HCT116 (cell line): ENCODE results near the gene TSPAN5. TPM values are rescaled to one million over a fixed set of nuclear protein-coding genes. Genes with fewer than 3 reads are reported as not detected.

ENCODE experiments used
- ATAC-seq: fragments of 200-7000 bp; cut with Tn5 transposase; 2 replicates; pipeline ENCODE4 v1.9.1; 2020; ENCODE audit warnings: mild to moderate bottlenecking, moderate library complexity
- BruUV-seq: library from RNA; stranded (reverse); fragments of 400-500 nt; replicated peaks from 2 replicates; lab custom pipeline; 2021; lab: Mats Ljungman, UMichigan
- CTCF ChIA-PET: fragments of 300-600 bp; sonication (Branson Sonifier 250); formaldehyde crosslinking; loops from one replicate; lab custom pipeline; 2021; ENCODE audit warnings: antibody characterized with exemption; lab: Charles Lee
- POLR2A ChIA-PET: fragments of 300-600, 350-600 bp; sonication (Branson Sonifier 250); formaldehyde crosslinking; loops from one replicate; lab custom pipeline; 2021; ENCODE audit warnings: antibody characterized with exemption; lab: Charles Lee
- RAD21 ChIA-PET, 2 experiments: fragments of 300-600 bp; sonication (Branson Sonifier 250); formaldehyde crosslinking; loops; one replicate each; lab custom pipeline; 2023; ENCODE audit warnings: low total read pairs in 2 of 2; ENCODE audit not compliant: uncharacterized antibody in 2 of 2, unreplicated experiment in 2 of 2, low non-redundant PET in 1 of 2; lab: Charles Lee
- DNase-seq: peaks from one replicate; pipeline ENCODE4 v3.0.0-alpha.2; 2010; ENCODE audit warnings: low read depth, low spot score
- H2AFZ ChIP-seq: fragments of 200-600 bp; shearing (Covaris generic), sonication (generic); 2 replicates; pipeline ENCODE4 v1.6.1; 2017; ENCODE audit warnings: low read depth, mixed run types, mixed read lengths, antibody characterized with exemption, low read length; ENCODE audit not compliant: poor library complexity, severe bottlenecking
- H3K27ac ChIP-seq: 2 replicates; pipeline ENCODE4 v1.5.1; 2012; ENCODE audit warnings: low read depth, low read length
- H3K27me3 ChIP-seq: fragments of 200-600 bp; sonication (generic); 2 replicates; pipeline ENCODE4 v1.6.1; 2016; ENCODE audit warnings: mixed run types, low read length, mixed read lengths; ENCODE audit not compliant: insufficient read depth
- H3K36me3 ChIP-seq, 2 experiments: fragments of 200-500 bp in 1 of 2; fragments of 200-600 bp in 1 of 2; sonication (Bioruptor generic) in 1 of 2; sonication (generic) in 1 of 2; 2 replicates each; pipeline versions ENCODE4 v1.5.1 to v1.6.1; 2014 to 2016; ENCODE audit warnings: low read length in 2 of 2, inconsistent platforms in 1 of 2, mixed read lengths in 1 of 2, mixed run types in 1 of 2; ENCODE audit not compliant: insufficient read depth in 2 of 2, control insufficient read depth in 1 of 2
- H3K4me1 ChIP-seq, 2 experiments: fragments of 200-600 bp in 1 of 2; sonication (generic) in 1 of 2; 2 replicates each; pipeline versions ENCODE4 v1.5.1 to v1.6.1; 2012 to 2017; ENCODE audit warnings: low read length in 2 of 2, inconsistent platforms in 1 of 2, mild to moderate bottlenecking in 1 of 2, mixed read lengths in 1 of 2, mixed run types in 1 of 2, moderate library complexity in 1 of 2; ENCODE audit not compliant: insufficient read depth in 2 of 2, control insufficient read depth in 1 of 2
- H3K4me2 ChIP-seq: fragments of 200-600 bp; sonication (generic); 2 replicates; pipeline ENCODE4 v1.6.1; 2017; ENCODE audit warnings: mixed run types, low read length, mixed read lengths
- H3K4me3 ChIP-seq, 2 experiments: fragments of 200-600 bp in 1 of 2; sonication (generic) in 1 of 2; replicated peaks in 1 of 2; 2 replicates each; pipeline ENCODE4 v1.5.1; 2011 to 2016; ENCODE audit warnings: low read length in 2 of 2, control low read depth in 1 of 2, low read depth in 1 of 2, mild to moderate bottlenecking in 1 of 2, mixed read lengths in 1 of 2, mixed run types in 1 of 2
- H3K79me2 ChIP-seq: fragments of 200-600 bp; sonication (generic); 2 replicates; pipeline ENCODE4 v1.6.1; 2017; ENCODE audit warnings: mild to moderate bottlenecking, mixed run types, low read length, moderate library complexity, mixed read lengths; ENCODE audit not compliant: insufficient read depth
- H3K9ac ChIP-seq: fragments of 200-600 bp; sonication (generic); 2 replicates; pipeline ENCODE4 v1.6.1; 2016; ENCODE audit warnings: low read length, mixed read lengths
- H3K9me2 ChIP-seq: fragments of 200-600 bp; sonication (generic), shearing (Covaris generic); 2 replicates; pipeline ENCODE4 v1.6.1; 2017; ENCODE audit warnings: mixed run types, mild to moderate bottlenecking, moderate library complexity; ENCODE audit not compliant: insufficient read depth
- H3K9me3 ChIP-seq, 2 experiments: fragments of 200-500 bp in 1 of 2; fragments of 200-600 bp in 1 of 2; sonication (Bioruptor generic) in 1 of 2; sonication (generic) in 1 of 2; 2 replicates each; pipeline ENCODE4 v1.6.1; 2014 to 2017; ENCODE audit warnings: low read length in 2 of 2, mixed read lengths in 2 of 2, inconsistent platforms in 1 of 2, low read depth in 1 of 2, mild to moderate bottlenecking in 1 of 2, mixed run types in 1 of 2, moderate library complexity in 1 of 2; ENCODE audit not compliant: control insufficient read depth in 1 of 2, insufficient read depth in 1 of 2
- H4K20me1 ChIP-seq: fragments of 200-600 bp; sonication (generic), shearing (Covaris generic); 2 replicates; pipeline ENCODE4 v1.6.1; 2017; ENCODE audit warnings: mixed run types, mild to moderate bottlenecking, moderate library complexity; ENCODE audit not compliant: insufficient read depth
- ATF3 ChIP-seq: IDR thresholded peaks from 2 replicates; pipeline ENCODE4 v1.6.1; 2012
- CEBPB ChIP-seq: IDR thresholded peaks from 2 replicates; pipeline ENCODE4 v1.6.1; 2012; ENCODE audit warnings: low read depth
- CTCF ChIP-seq, 3 experiments: fragments of 200-600 bp in 1 of 3; sonication (generic) in 1 of 3; IDR thresholded peaks in 2 of 3; conservative IDR thresholded peaks in 1 of 3; 2 replicates each; pipeline ENCODE4 v1.5.1; 2012 to 2017; ENCODE audit warnings: low read depth in 2 of 3, low read length in 2 of 3, antibody characterized with exemption in 1 of 3, borderline replicate concordance in 1 of 3, control low read depth in 1 of 3, mild to moderate bottlenecking in 1 of 3, mixed read lengths in 1 of 3, mixed run types in 1 of 3, moderate library complexity in 1 of 3; ENCODE audit not compliant: insufficient read depth in 1 of 3
- EGR1 ChIP-seq: IDR thresholded peaks from 2 replicates; pipeline ENCODE4 v1.6.1; 2012; ENCODE audit warnings: low read depth
- EZH2phosphoT487 ChIP-seq: fragments of 200-600 bp; IDR thresholded peaks from 2 replicates; pipeline ENCODE4 v1.6.1; 2018; ENCODE audit warnings: antibody characterized with exemption, borderline replicate concordance
- FOSL1 ChIP-seq: IDR thresholded peaks from 2 replicates; pipeline ENCODE4 v1.6.1; 2012; ENCODE audit warnings: low read depth
- JUND ChIP-seq: IDR thresholded peaks from 2 replicates; pipeline ENCODE4 v1.6.1; 2012
- POLR2AphosphoS5 ChIP-seq: IDR thresholded peaks from 2 replicates; pipeline ENCODE4 v1.6.1; 2011; ENCODE audit warnings: mild to moderate bottlenecking, low read depth, low read length, moderate library complexity
- RAD21 ChIP-seq: IDR thresholded peaks from 2 replicates; pipeline ENCODE4 v1.6.1; 2012; ENCODE audit warnings: low read depth, mild to moderate bottlenecking
- SIN3A ChIP-seq: IDR thresholded peaks from 2 replicates; pipeline ENCODE4 v1.6.1; 2012; ENCODE audit warnings: low read depth
- SP1 ChIP-seq: IDR thresholded peaks from 2 replicates; pipeline ENCODE4 v1.6.1; 2012; ENCODE audit warnings: low read depth
- TCF7L2 ChIP-seq: IDR thresholded peaks from 2 replicates; pipeline ENCODE4 v1.7.0; 2011; ENCODE audit warnings: borderline replicate concordance, inconsistent platforms; ENCODE audit not compliant: insufficient read depth, insufficient read length; ENCODE audit errors: extremely low read depth
- YY1 ChIP-seq: IDR thresholded peaks from 2 replicates; pipeline ENCODE4 v1.6.1; 2011; ENCODE audit warnings: low read length, low read depth, moderate library complexity, mild to moderate bottlenecking; ENCODE audit not compliant: insufficient replicate concordance; ENCODE audit errors: extremely low read depth
- ZFX ChIP-seq: fragments of 450-650 bp; IDR thresholded peaks from 2 replicates; pipeline ENCODE4 v1.6.1; 2017
- ZNF274 ChIP-seq: fragments of 200-500 bp; sonication (Bioruptor generic); IDR thresholded peaks from 2 replicates; pipeline ENCODE4 v1.6.1; 2014; ENCODE audit warnings: mild to moderate bottlenecking, low read depth, low read length, inconsistent platforms
- intact Hi-C: fragments of 100-400 bp; cut with micrococcal nuclease; formaldehyde crosslinking; loops from 2 replicates; pipeline ENCODE4 v1.10.0; 2022
- total RNA-seq: library from RNA; stranded (reverse); gene quantifications from one replicate; pipeline ENCODE4 v1.2.1, GENCODE V29; 2021; ENCODE audit not compliant: unreplicated experiment

TSPAN5 gene
- total RNA-seq, 1 experiment from 2014 or later: 56.8 TPM

GRCh38 chr4:98482847-98483806 is 175.3 kb downstream of the TSPAN5 start:
- ChIA-PET CTCF (interaction anchor here (1.0 kb wide), 1 partner anchor 15 kb away, joined by 3 read pairs; no protein-coding TSS in a partner anchor), RAD21 (no interaction called here), POLR2A (no interaction called here)
- H3K4me2 ChIP-seq: peak overlapping the region; percentile 59
- H3K79me2 ChIP-seq: peaks cover 55% of the 10 kb centered on the region
- no peak overlapping the region for H2AFZ ChIP-seq
- H3K27ac ChIP-seq: no peak overlapping the region
- H3K36me3 ChIP-seq: peaks cover 3 to 9% of the 10 kb centered on the region in 2 experiments; a peak in 1 of 4 replicates
- TF ChIP-seq EGR1 (0 out of 2 replicates have a peak, but pooled peaks have one; percentile 23), SP1 (peak; percentile 57), ATF3 (no peak), CEBPB (no peak), EZH2phosphoT487 (no peak), JUND (peak; percentile 48; the same call in 1 of the 2 replicates), POLR2AphosphoS5 (no peak), FOSL1 (peak; percentile 70), YY1 (no peak), ZFX (no peak), RAD21 (no peak), CTCF (IDR thresholded peaks at IDR 0.05 in 2 of 3, conservative IDR thresholded peaks at IDR 0.05 in 1 of 3; ENCODE audit: borderline replicate concordance in 1 of 3, insufficient read depth in 1 of 3, low read depth in 2 of 3, low read length in 2 of 3) (no peak), ZNF274 (no peak), SIN3A (no peak), TCF7L2 (no peak)
- H3K9ac ChIP-seq: peak overlapping the region; percentile 1; the same call in 1 of the 2 replicates
- DNase-seq (peak; percentile 10), ATAC-seq (peak; percentile 59; the same call in 1 of the 2 replicates)
- no peaks in the 10 kb centered on the region for H3K27me3 ChIP-seq
- H3K9me3 ChIP-seq: no peaks in the 10 kb centered on the region
- peak overlapping the region in 1 of 2 experiments; percentile 16; a peak in 2 of 4 replicates for H3K4me3 ChIP-seq
- H3K9me2 ChIP-seq: no peaks in the 10 kb centered on the region
- BruUV-seq: no TSS peak
- peaks cover 3 to 59% of the 10 kb centered on the region in 2 experiments; a peak in 3 of 4 replicates for H3K4me1 ChIP-seq
- intact Hi-C loops: no loop called here
- no peaks in the 10 kb centered on the region for H4K20me1 ChIP-seq
